Uterus (tissue), 4 donors: ENCODE results near the gene IL31. TPM values are rescaled to one million over a fixed set of nuclear protein-coding genes. Genes with fewer than 3 reads are reported as not detected.

Experiments used
- DNase-seq, 2 donors: peaks; one replicate each; pipeline ENCODE4 v3.0.0-alpha.2; 2019 to 2020
- H3K27ac ChIP-seq, 2 donors: fragments of 200-600 bp; sonication (generic); 1 replicate in 1 of 2; 2 replicates in 1 of 2; pipeline ENCODE4 v1.5.1; 2016 to 2018
- H3K27me3 ChIP-seq, 2 donors: fragments of 200-600 bp; sonication (generic); one replicate each; pipeline ENCODE4 v1.5.1; 2018 to 2019; ENCODE audit warnings: control low read depth in 1 of 2
- H3K36me3 ChIP-seq, 2 donors: fragments of 200-600 bp; sonication (generic); one replicate each; pipeline ENCODE4 v1.5.1; 2019; ENCODE audit warnings: control low read depth in 1 of 2
- H3K4me1 ChIP-seq, 2 donors: fragments of 200-600 bp; sonication (generic); one replicate each; pipeline ENCODE4 v1.5.1; 2018 to 2019; ENCODE audit warnings: control low read depth in 1 of 2
- H3K4me3 ChIP-seq, 2 donors: fragments of 200-600 bp; sonication (generic); 1 replicate in 1 of 2; 2 replicates in 1 of 2; pipeline ENCODE4 v1.5.1; 2018 to 2019; ENCODE audit warnings: mild to moderate bottlenecking in 1 of 2
- H3K9me3 ChIP-seq, 2 donors: fragments of 200-600 bp; sonication (generic); one replicate each; pipeline ENCODE4 v1.5.1; 2019; ENCODE audit warnings: control low read depth in 1 of 2
- POLR2A ChIP-seq, 2 donors: fragments of 450-650 bp; IDR thresholded peaks; one replicate each; pipeline ENCODE4 v1.6.1; 2016; ENCODE audit warnings: antibody characterized with exemption in 2 of 2, mild to moderate bottlenecking in 1 of 2, moderate library complexity in 1 of 2
- intact Hi-C: fragments of 100-400 bp; cut with DNase I; formaldehyde crosslinking; loops from one replicate; pipeline ENCODE4 v1.15.1; 2023; ENCODE audit warnings: low total_unique reads
- total RNA-seq, 4 donors: library from RNA; depleted of rRNA in 3 of 4; stranded (reverse); fragments of >200 nt in 3 of 4; gene quantifications; one replicate each; pipeline versions ENCODE4 v1.1.0 to v1.2.4, GENCODE V29; 2014 to 2023
- TF ChIP-seq, protein P1 (sequence below), 4 experiments: fragments of 200-600 bp in 2 of 4; fragments of 450-650 bp in 2 of 4; sonication (generic) in 2 of 4; IDR thresholded peaks; one replicate each; pipeline ENCODE4 v1.5.1; 2016 to 2019; ENCODE audit warnings: antibody characterized with exemption in 4 of 4, mild to moderate bottlenecking in 2 of 4, moderate library complexity in 1 of 4
- donor health status: DM: yes; HTN: yes; CAD: no.

Gene IL31
- total RNA-seq, 4 donors from 2014 or later, result not detected

GRCh38 chr12:122190842-122191668 lies 17.0 kb upstream of the IL31 start:
- intact Hi-C loops, result no loop called here
- DNase-seq, result no peak
- Histone ChIP-seq H3K27ac (no peak overlapping the region), H3K4me1 (no peaks in the 10 kb centered on the region), H3K9me3 (no peaks in the 10 kb centered on the region), H3K36me3 (no peaks in the 10 kb centered on the region), H3K4me3 (no peak overlapping the region), H3K27me3 (no peaks in the 10 kb centered on the region)
- TF ChIP-seq, protein P1, sequence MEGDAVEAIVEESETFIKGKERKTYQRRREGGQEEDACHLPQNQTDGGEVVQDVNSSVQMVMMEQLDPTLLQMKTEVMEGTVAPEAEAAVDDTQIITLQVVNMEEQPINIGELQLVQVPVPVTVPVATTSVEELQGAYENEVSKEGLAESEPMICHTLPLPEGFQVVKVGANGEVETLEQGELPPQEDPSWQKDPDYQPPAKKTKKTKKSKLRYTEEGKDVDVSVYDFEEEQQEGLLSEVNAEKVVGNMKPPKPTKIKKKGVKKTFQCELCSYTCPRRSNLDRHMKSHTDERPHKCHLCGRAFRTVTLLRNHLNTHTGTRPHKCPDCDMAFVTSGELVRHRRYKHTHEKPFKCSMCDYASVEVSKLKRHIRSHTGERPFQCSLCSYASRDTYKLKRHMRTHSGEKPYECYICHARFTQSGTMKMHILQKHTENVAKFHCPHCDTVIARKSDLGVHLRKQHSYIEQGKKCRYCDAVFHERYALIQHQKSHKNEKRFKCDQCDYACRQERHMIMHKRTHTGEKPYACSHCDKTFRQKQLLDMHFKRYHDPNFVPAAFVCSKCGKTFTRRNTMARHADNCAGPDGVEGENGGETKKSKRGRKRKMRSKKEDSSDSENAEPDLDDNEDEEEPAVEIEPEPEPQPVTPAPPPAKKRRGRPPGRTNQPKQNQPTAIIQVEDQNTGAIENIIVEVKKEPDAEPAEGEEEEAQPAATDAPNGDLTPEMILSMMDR (IDR thresholded peaks at IDR 0.05), result peak in 2 of 4 experiments; percentile 34 to 37
- TF ChIP-seq POLR2A (IDR thresholded peaks at IDR 0.05), result no peak

GRCh38 chr12:122189626-122190475 lies 15.8 kb upstream of the IL31 start:
- TF ChIP-seq POLR2A (IDR thresholded peaks at IDR 0.05), result no peak
- TF ChIP-seq, protein P1 (IDR thresholded peaks at IDR 0.05), result no peak
- Histone ChIP-seq H3K4me1 (no peaks in the 10 kb centered on the region), H3K27ac (no peak overlapping the region), H3K9me3 (no peaks in the 10 kb centered on the region), H3K4me3 (no peak overlapping the region), H3K27me3 (no peaks in the 10 kb centered on the region), H3K36me3 (no peaks in the 10 kb centered on the region)
- no peak for DNase-seq
- intact Hi-C loops, result no loop called here

DNA sequence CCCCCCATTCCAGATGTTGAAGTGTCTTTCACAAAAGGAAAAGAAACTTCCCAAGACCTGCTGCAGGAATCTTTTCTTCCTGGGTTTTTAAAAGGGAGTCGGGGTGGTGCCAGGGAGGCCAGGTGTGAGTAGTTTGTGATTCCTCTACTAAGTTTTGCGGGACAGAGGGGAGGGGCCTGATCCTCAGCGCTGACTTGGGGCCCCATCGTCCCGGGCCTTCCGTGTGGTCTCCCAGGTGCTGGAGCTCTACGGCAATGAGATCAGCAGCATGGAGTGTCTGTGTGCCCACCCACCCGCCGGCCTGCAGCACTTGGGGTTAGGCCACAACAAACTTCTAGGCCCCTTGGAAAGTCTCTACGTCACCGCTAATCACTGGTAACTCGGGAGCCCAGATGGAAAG lies 13.4 kb upstream of the IL31 start:
- Histone ChIP-seq H3K36me3 (no peaks in the 10 kb centered on the region), H3K27me3 (no peaks in the 10 kb centered on the region), H3K9me3 (no peaks in the 10 kb centered on the region), H3K4me3 (no peak overlapping the region), H3K27ac (no peak overlapping the region), H3K4me1 (no peaks in the 10 kb centered on the region)
- TF ChIP-seq, protein P1 (IDR thresholded peaks at IDR 0.05), result no peak
- TF ChIP-seq POLR2A (IDR thresholded peaks at IDR 0.05), result no peak
- intact Hi-C loops, result no loop called here
- no peak for DNase-seq

DNA sequence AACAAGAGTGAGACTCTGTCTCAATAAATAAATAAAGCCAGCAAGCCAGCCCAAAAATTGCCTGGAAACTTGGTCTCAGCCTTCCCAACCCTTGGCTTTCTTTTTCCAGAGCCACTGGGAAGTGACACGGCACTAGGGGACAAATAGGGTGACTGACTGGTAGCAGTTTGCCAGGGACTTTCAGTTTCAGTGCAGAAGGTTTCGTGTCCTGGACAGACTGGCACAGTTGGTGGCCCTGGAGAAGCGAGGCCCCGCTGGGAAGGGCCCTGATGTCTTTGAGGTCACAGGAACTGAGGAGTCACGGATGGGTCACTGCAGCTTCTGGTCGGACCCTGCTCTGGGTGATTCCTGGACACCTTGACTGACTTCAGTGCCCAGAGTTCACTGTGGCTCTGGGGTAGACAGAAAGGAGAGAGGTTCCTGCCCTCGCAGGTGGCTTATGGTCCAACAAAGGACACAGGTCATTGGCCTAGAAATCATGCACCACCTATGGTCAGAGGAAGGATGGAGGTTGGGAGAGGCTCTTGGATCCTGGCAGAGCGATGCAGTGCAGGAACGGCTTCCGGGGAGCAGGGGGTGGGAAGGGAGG lies 11.6 kb upstream of the IL31 start:
- intact Hi-C loops, result no loop called here
- no peak for DNase-seq
- H3K27ac ChIP-seq, result no peak overlapping the region
- TF ChIP-seq, protein P1 (IDR thresholded peaks at IDR 0.05), result no peak
- no peak for TF ChIP-seq POLR2A (IDR thresholded peaks at IDR 0.05)
- no peaks in the 10 kb centered on the region for H3K9me3 ChIP-seq
- H3K36me3 ChIP-seq, result no peaks in the 10 kb centered on the region
- H3K27me3 ChIP-seq, result no peaks in the 10 kb centered on the region
- no peaks in the 10 kb centered on the region for H3K4me1 ChIP-seq
- H3K4me3 ChIP-seq, result no peak overlapping the region
